HepG2 (cell line): ENCODE results near the gene CACNA1F. TPM values are rescaled to one million over a fixed set of nuclear protein-coding genes. Genes with fewer than 3 reads are reported as not detected.

ENCODE experiments used
- ATF5 ChIP-seq: sonication (generic); formaldehyde crosslinking; IDR thresholded peaks from 2 replicates; pipeline ENCODE4 v1.4.0; 2020; ENCODE audit warnings: mild to moderate bottlenecking, low read depth, missing genetic modification reagents
- BRF2 ChIP-seq: sonication (generic); formaldehyde crosslinking; IDR thresholded peaks from 2 replicates; pipeline ENCODE4 v1.8.1; 2022; ENCODE audit warnings: mild to moderate bottlenecking, missing genetic modification reagents
- CREBL2 ChIP-seq: sonication (generic); formaldehyde crosslinking; IDR thresholded peaks from 2 replicates; pipeline ENCODE4 v1.8.1; 2023; ENCODE audit warnings: missing genetic modification reagents, mild to moderate bottlenecking, borderline replicate concordance
- FOXO4 ChIP-seq: sonication (generic); formaldehyde crosslinking; conservative IDR thresholded peaks from 2 replicates; pipeline ENCODE4 v1.8.1; 2023; ENCODE audit warnings: missing genetic modification reagents
- HNF4A ChIP-seq: sonication (generic); formaldehyde crosslinking; IDR thresholded peaks from 2 replicates; pipeline ENCODE4 v1.4.0; 2020; ENCODE audit warnings: missing genetic modification reagents
- JUN ChIP-seq: sonication (generic); formaldehyde crosslinking; IDR thresholded peaks from 2 replicates; pipeline ENCODE4 v1.4.0; 2020; ENCODE audit warnings: mild to moderate bottlenecking, missing genetic modification reagents
- KAT8 ChIP-seq: IDR thresholded peaks from 2 replicates; pipeline ENCODE4 v1.6.1; 2016; ENCODE audit warnings: missing genetic modification reagents, missing compliant biosample characterization
- RBM22 ChIP-seq: fragments of 200-400 bp; formaldehyde crosslinking; optimal IDR thresholded peaks from 2 replicates; pipeline ENCODE3; 2017; ENCODE audit warnings: mild to moderate bottlenecking, low read length, moderate library complexity
- SCMH1 ChIP-seq: sonication (generic); formaldehyde crosslinking; IDR thresholded peaks from 2 replicates; pipeline ENCODE4 v1.9.0; 2021; ENCODE audit warnings: missing genetic modification reagents, mild to moderate bottlenecking, borderline replicate concordance
- SP4 ChIP-seq: sonication (generic); formaldehyde crosslinking; IDR thresholded peaks from 2 replicates; pipeline ENCODE4 v1.8.1; 2023; ENCODE audit warnings: mild to moderate bottlenecking, missing genetic modification reagents
- SPEN ChIP-seq: sonication (generic); formaldehyde crosslinking; IDR thresholded peaks from 2 replicates; pipeline ENCODE4 v1.5.1; 2020; ENCODE audit warnings: low read depth, mild to moderate bottlenecking, missing genetic modification reagents
- TBL1XR1 ChIP-seq: fragments of 150-350 bp; IDR thresholded peaks from 2 replicates; pipeline ENCODE4 v1.6.1; 2014; ENCODE audit warnings: borderline replicate concordance, low read length; ENCODE audit not compliant: partially characterized antibody
- ZBTB21 ChIP-seq: sonication (generic); formaldehyde crosslinking; IDR thresholded peaks from 2 replicates; pipeline ENCODE4 v1.4.0; 2020; ENCODE audit warnings: missing genetic modification reagents
- ZNF563 ChIP-seq: sonication (generic); formaldehyde crosslinking; IDR thresholded peaks from 2 replicates; pipeline ENCODE4 v1.8.0; 2022; ENCODE audit warnings: mild to moderate bottlenecking, moderate library complexity, missing genetic modification reagents
- ZNF567 ChIP-seq: sonication (generic); formaldehyde crosslinking; IDR thresholded peaks from 2 replicates; pipeline ENCODE4 v1.8.1; 2023; ENCODE audit warnings: mild to moderate bottlenecking, missing genetic modification reagents, borderline replicate concordance
- ZNF609 ChIP-seq: sonication (generic); formaldehyde crosslinking; IDR thresholded peaks from 2 replicates; pipeline ENCODE4 v1.4.0; 2020; ENCODE audit warnings: mild to moderate bottlenecking, missing genetic modification reagents, borderline replicate concordance
- ZNF747 ChIP-seq: sonication (generic); formaldehyde crosslinking; IDR thresholded peaks from 2 replicates; pipeline ENCODE4 v1.8.1; 2023; ENCODE audit warnings: missing genetic modification reagents, mild to moderate bottlenecking, borderline replicate concordance
- ZNF788 ChIP-seq: sonication (generic); formaldehyde crosslinking; IDR thresholded peaks from 2 replicates; pipeline ENCODE4 v1.5.0; 2020; ENCODE audit warnings: mild to moderate bottlenecking, missing genetic modification reagents, borderline replicate concordance
- ZNF790 ChIP-seq: sonication (generic); formaldehyde crosslinking; IDR thresholded peaks from 2 replicates; pipeline ENCODE4 v1.8.0; 2022; ENCODE audit warnings: missing genetic modification reagents, mild to moderate bottlenecking, borderline replicate concordance
- polyA plus RNA-seq, 8 experiments: library from polyadenylated mRNA; depleted of rRNA in 3 of 8; stranded (reverse) in 7 of 8; unstranded in 1 of 8; fragments of >200 nt; fragmentation: Illumina TruSeq in 4 of 8; extraction: Trizol in 4 of 8; gene quantifications; 2 replicates each; pipeline versions ENCODE4 v1.2.1 to v1.2.3, GENCODE V29; 2011 to 2016; ENCODE audit warnings: low read depth in 4 of 8, missing spikeins in 1 of 8, mixed read lengths in 1 of 8; ENCODE audit not compliant: insufficient read depth in 1 of 8
- total RNA-seq, 5 experiments: library from RNA; depleted of rRNA; stranded (reverse); fragments of >200 nt; fragmentation: Illumina TruSeq; extraction: Trizol; gene quantifications; 2 replicates each; pipeline ENCODE4 v1.2.3, GENCODE V29; 2016; ENCODE audit warnings: low read depth in 1 of 5

The CACNA1F gene
- total and polyA plus RNA-seq, 2 of the 13 experiments (the other 11 are each of a cell fraction or from before 2014, with no cell fraction given), result 0.03 TPM; not detected in 1

GRCh38 chrX:49186125-49187027 lies 46.8 kb downstream of the CACNA1F start, which contains the start of gene PRICKLE3 (continued):
- TF ChIP-seq SCMH1 (CRISPR knock-in tag), result no peak
- TF ChIP-seq BRF2 (CRISPR knock-in tag), result no peak
- no peak for TF ChIP-seq RBM22
- peak; percentile 74; the same call in 1 of the 2 replicates for TF ChIP-seq KAT8 (CRISPR knock-in tag)
- 0 out of 2 replicates have a peak, but pooled peaks have one; percentile 83 for TF ChIP-seq FOXO4 (CRISPR knock-in tag)
- TF ChIP-seq JUN, result no peak
- TF ChIP-seq SPEN (CRISPR knock-in tag), result peak; percentile 69
- TF ChIP-seq SP4, result peak; percentile 89
- TF ChIP-seq ZNF563 (CRISPR knock-in tag), result 0 out of 2 replicates have a peak, but pooled peaks have one; percentile 26
- no peak for TF ChIP-seq ZNF747 (CRISPR knock-in tag)
- no peak for TF ChIP-seq ZNF567 (CRISPR knock-in tag)
- no peak for TF ChIP-seq CREBL2 (CRISPR knock-in tag)
- TF ChIP-seq ZBTB21, result no peak
- TF ChIP-seq ATF5 (CRISPR knock-in tag), result no peak
- no peak for TF ChIP-seq ZNF790 (CRISPR knock-in tag)
- TF ChIP-seq TBL1XR1, result no peak
- TF ChIP-seq ZNF609 (CRISPR knock-in tag), result no peak
- no peak for TF ChIP-seq HNF4A (CRISPR knock-in tag)
- peak; percentile 77; the same call in 1 of the 2 replicates for TF ChIP-seq ZNF788 (CRISPR knock-in tag)
